ENCODE results near the gene TPM2. TPM values are rescaled to one million over a fixed set of nuclear protein-coding genes. Genes with fewer than 3 reads are reported as not detected.
A peak's percentile ranks its signal among the peaks of the same experiment; 100 is the strongest.

The TPM2 gene
- total RNA-seq, 3 donors from 2014 or later (not counting 1 experiment from before 2014, with no cell fraction given) = 20.9 to 23.8 (median 22.9) TPM

DNA sequence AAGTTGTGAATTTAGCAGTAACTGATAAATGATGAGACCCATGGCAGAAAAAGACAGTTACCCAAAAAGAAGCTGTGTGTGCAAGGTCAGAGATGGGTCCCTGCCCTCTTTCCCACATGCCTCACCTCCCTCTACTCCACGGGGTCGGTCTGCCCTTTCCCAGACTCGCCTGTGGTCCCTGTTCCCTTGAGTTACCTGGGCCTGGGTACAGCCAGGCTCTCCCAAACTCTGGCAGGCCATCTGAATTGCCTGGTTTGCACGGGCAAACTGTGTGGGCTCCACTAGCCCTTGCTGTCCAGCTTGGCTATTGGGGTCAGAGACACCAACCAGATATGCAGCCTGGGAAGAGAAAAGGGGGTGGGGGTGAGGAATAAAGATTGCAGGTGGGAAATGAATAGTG is 18.4 kb upstream of the TPM2 start:
- no peak for ATAC-seq
- H3K9me3 ChIP-seq (ENCODE audit: control insufficient read depth, insufficient read depth, low read length) = no peaks in the 10 kb centered on the region

DNA sequence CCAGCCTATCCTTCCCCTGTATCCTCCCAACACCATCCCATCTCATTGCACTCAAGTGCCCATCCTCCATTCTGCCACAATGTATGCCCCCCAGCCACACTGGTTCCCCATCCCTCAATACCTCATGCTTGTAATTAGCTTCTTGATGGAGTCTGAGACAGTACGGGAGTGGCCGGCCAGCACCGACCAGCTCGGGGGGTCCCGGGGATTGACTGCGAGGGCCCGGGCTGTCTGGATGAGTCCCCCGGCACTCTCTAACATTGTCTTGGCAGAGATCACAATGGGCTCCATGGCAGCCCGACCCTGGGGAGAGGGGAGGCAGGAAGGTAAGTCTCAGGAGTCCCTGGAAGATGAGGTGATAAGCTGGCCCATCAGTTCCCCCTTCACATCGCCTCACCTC is 17.2 kb upstream of the TPM2 start:
- Histone ChIP-seq H3K4me1 (ENCODE audit: control insufficient read depth, insufficient read depth, low read length) (no peaks in the 10 kb centered on the region), H3K9me3 (ENCODE audit: control insufficient read depth, insufficient read depth, low read length) (no peaks in the 10 kb centered on the region), H3K4me3 (ENCODE audit: low read length) (no peak overlapping the region), H3K27me3 (ENCODE audit: control insufficient read depth, insufficient read depth, low read length) (no peaks in the 10 kb centered on the region), H3K27ac (ENCODE audit: low read length) (no peak overlapping the region), H3K36me3 (ENCODE audit: control insufficient read depth, insufficient read depth, low read length) (peaks cover 92% of the 10 kb centered on the region)
- Mint-ChIP-seq H3K4me3 (no peak overlapping the region), H3K36me3 (peaks cover 27% of the 10 kb centered on the region), H3K9me3 (no peaks in the 10 kb centered on the region), H3K27me3 (ENCODE audit: low read depth in 2 of 2) (no peaks in the 10 kb centered on the region), H3K27ac (peak overlapping the region; percentile 38 to 78), H3K4me1 (peaks cover 13 to 20% of the 10 kb centered on the region in 2 donors)
- DNase-seq (no peak), ATAC-seq (no peak)
- intact Hi-C loops (cut with micrococcal nuclease) = no loop called here
- TF ChIP-seq, protein P1, sequence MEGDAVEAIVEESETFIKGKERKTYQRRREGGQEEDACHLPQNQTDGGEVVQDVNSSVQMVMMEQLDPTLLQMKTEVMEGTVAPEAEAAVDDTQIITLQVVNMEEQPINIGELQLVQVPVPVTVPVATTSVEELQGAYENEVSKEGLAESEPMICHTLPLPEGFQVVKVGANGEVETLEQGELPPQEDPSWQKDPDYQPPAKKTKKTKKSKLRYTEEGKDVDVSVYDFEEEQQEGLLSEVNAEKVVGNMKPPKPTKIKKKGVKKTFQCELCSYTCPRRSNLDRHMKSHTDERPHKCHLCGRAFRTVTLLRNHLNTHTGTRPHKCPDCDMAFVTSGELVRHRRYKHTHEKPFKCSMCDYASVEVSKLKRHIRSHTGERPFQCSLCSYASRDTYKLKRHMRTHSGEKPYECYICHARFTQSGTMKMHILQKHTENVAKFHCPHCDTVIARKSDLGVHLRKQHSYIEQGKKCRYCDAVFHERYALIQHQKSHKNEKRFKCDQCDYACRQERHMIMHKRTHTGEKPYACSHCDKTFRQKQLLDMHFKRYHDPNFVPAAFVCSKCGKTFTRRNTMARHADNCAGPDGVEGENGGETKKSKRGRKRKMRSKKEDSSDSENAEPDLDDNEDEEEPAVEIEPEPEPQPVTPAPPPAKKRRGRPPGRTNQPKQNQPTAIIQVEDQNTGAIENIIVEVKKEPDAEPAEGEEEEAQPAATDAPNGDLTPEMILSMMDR (IDR thresholded peaks at IDR 0.05) = no peak
- WGBS (ENCODE audit: insufficient coverage) = 99% methylated on average over 10 of the region's 10 CpGs

More for the DNA sequence above, 18.4 kb upstream of the TPM2 start:
- Mint-ChIP-seq H3K9me3 (no peaks in the 10 kb centered on the region), H3K4me3 (no peak overlapping the region), H3K27ac (peak overlapping the region; percentile 61 to 78), H3K36me3 (peaks cover 27% of the 10 kb centered on the region), H3K4me1 (peaks cover 13 to 17% of the 10 kb centered on the region in 2 donors), H3K27me3 (ENCODE audit: low read depth in 2 of 2) (no peaks in the 10 kb centered on the region)
- DNase-seq = no peak
- Histone ChIP-seq H3K4me1 (ENCODE audit: control insufficient read depth, insufficient read depth, low read length) (no peaks in the 10 kb centered on the region), H3K36me3 (ENCODE audit: control insufficient read depth, insufficient read depth, low read length) (peaks cover 92% of the 10 kb centered on the region), H3K4me3 (ENCODE audit: low read length) (no peak overlapping the region), H3K27ac (ENCODE audit: low read length) (no peak overlapping the region), H3K27me3 (ENCODE audit: control insufficient read depth, insufficient read depth, low read length) (no peaks in the 10 kb centered on the region)
- 97% methylated on average over 4 of the region's 4 CpGs for WGBS (ENCODE audit: insufficient coverage)
- TF ChIP-seq, protein P1 (IDR thresholded peaks at IDR 0.05) = no peak
- intact Hi-C loops (cut with micrococcal nuclease) = no loop called here

DNA sequence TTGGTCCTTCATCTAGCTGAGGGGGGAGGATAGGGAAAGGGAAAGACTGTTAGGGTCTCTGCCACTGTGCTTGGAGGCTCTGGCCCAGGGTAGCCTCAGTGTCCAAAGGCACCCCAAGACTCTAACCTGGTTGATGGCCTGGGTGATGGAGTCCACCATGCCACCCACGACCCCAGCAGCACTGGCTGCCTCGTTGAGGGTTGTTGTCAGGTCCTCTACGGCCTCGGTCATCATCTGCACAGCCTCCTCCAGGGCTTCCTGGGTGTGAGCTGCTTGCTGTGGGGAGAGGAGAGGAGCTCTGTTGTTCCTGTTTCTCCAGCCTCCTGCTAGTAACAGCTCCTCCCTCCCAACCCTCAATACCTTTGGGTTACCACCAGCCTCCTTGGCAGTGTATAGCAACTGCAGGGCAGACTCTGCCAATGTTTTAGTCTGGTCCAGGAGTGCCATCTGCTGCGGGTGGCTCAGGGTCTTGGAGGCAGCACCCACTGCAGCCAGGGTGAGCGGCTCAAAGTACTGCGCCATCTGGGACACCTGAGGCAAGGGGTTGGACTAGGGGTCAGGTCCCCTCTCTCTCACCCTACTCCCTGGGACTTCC is 16.2 kb upstream of the TPM2 start:
- H3K4me3 ChIP-seq (ENCODE audit: low read length) = no peak overlapping the region
- no peaks in the 10 kb centered on the region for H3K9me3 Mint-ChIP-seq
- H3K36me3 ChIP-seq (ENCODE audit: control insufficient read depth, insufficient read depth, low read length) = peaks cover 92% of the 10 kb centered on the region
- no peaks in the 10 kb centered on the region for H3K4me1 ChIP-seq (ENCODE audit: control insufficient read depth, insufficient read depth, low read length)
- H3K9me3 ChIP-seq (ENCODE audit: control insufficient read depth, insufficient read depth, low read length) = no peaks in the 10 kb centered on the region
- peaks cover 27% of the 10 kb centered on the region for H3K36me3 Mint-ChIP-seq
- intact Hi-C loops (cut with micrococcal nuclease) = no loop called here
- WGBS (ENCODE audit: insufficient coverage) = 97% methylated on average over 7 of the region's 7 CpGs
- TF ChIP-seq, protein P1 (IDR thresholded peaks at IDR 0.05) = no peak
- DNase-seq = no peak
- ATAC-seq = no peak
- H3K4me1 Mint-ChIP-seq = peaks cover 13 to 20% of the 10 kb centered on the region in 2 donors
- no peaks in the 10 kb centered on the region for H3K27me3 Mint-ChIP-seq (ENCODE audit: low read depth in 2 of 2)
- no peak overlapping the region for H3K4me3 Mint-ChIP-seq
- no peak overlapping the region for H3K27ac ChIP-seq (ENCODE audit: low read length)
- H3K27me3 ChIP-seq (ENCODE audit: control insufficient read depth, insufficient read depth, low read length) = no peaks in the 10 kb centered on the region
- peak overlapping the region in 1 of 2 donors; percentile 78 for H3K27ac Mint-ChIP-seq

DNA sequence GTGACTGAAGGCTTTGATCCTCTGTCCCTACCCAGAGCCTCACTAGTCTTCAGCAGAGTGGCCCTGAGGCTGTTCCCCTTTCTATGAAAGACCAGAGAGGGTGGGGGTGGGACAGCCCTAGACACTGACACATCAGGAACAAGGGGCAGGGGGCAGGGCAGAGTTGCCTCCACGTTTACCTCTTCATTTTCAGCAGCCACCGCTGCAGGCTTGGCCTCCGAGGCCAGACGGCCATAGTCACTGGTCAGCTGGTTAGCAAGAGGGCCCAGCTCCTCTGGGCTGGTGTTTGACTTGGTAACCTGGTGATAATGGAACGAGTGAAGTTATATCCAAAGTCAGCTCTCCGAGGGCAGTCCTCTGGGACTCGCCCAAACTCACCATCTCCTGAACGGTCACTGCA is 15.6 kb upstream of the TPM2 start:
- 91% methylated on average over 8 of the region's 8 CpGs for WGBS (ENCODE audit: insufficient coverage)
- no peaks in the 10 kb centered on the region for H3K27me3 ChIP-seq (ENCODE audit: control insufficient read depth, insufficient read depth, low read length)
- peak overlapping the region in 1 of 2 donors; percentile 78 for H3K27ac Mint-ChIP-seq
- H3K9me3 ChIP-seq (ENCODE audit: control insufficient read depth, insufficient read depth, low read length) = no peaks in the 10 kb centered on the region
- H3K36me3 ChIP-seq (ENCODE audit: control insufficient read depth, insufficient read depth, low read length) = peaks cover 92% of the 10 kb centered on the region
- no peaks in the 10 kb centered on the region for H3K4me1 ChIP-seq (ENCODE audit: control insufficient read depth, insufficient read depth, low read length)
- H3K4me1 Mint-ChIP-seq = peaks cover 13 to 20% of the 10 kb centered on the region in 2 donors
- H3K9me3 Mint-ChIP-seq = no peaks in the 10 kb centered on the region
- ATAC-seq (no peak), DNase-seq (no peak)
- H3K36me3 Mint-ChIP-seq = peaks cover 27% of the 10 kb centered on the region
- no peak overlapping the region for H3K4me3 ChIP-seq (ENCODE audit: low read length)
- H3K27me3 Mint-ChIP-seq (ENCODE audit: low read depth in 2 of 2) = no peaks in the 10 kb centered on the region
- no peak overlapping the region for H3K4me3 Mint-ChIP-seq
- TF ChIP-seq, protein P1 (IDR thresholded peaks at IDR 0.05) = no peak
- intact Hi-C loops (cut with micrococcal nuclease) = no loop called here
- no peak overlapping the region for H3K27ac ChIP-seq (ENCODE audit: low read length)

All from natural killer cell (primary cell).